GM21825 (cell line): ENCODE data around the gene FOXJ2.
"Not testable (repeated sequence)": the region's sequence is repeated elsewhere in the genome, so short reads cannot be mapped to it uniquely, and the experiment has no call there.

Experiments
- ATAC-seq: cut with Tn5 transposase; IDR thresholded peaks from one replicate; pipeline ENCODE4 v1.9.1; 2021; ENCODE audit warnings: mild to moderate bottlenecking, moderate library complexity; ENCODE audit not compliant: unreplicated experiment

The FOXJ2 gene

GRCh38 chr12:8032242-8033152 lies at the start of gene FOXJ2:
TSS of gene FOXJ2 (plus strand) at chr12:8032716. CDS start at chr12:8039833, 7,117 bp downstream.
- ATAC-seq, result peak; percentile 64

DNA sequence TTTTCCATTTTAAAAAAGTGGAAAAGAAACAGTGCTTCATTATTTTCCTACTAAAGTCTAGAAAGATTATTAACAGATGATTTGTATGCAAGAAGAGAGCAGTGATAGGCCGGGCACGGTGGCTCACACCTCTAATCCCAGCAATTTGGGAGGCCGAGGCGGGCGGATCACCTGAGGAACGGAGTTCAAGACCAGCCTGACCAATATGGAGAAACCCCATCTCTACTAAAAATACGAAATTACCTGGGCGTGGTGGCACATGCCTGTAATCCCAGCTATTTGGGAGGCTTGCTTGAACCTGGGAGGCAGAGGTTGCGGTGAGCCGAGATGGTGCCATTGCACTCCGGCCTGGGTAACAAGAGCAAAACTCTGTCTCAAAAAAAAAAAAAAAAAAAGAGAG lies 49.5 kb upstream of the FOXJ2 start:
- not testable (repeated sequence) for ATAC-seq

GRCh38 chr12:7983460-7983859 lies 49.1 kb upstream of the FOXJ2 start:
- ATAC-seq, result not testable (repeated sequence)

GRCh38 chr12:7984900-7985299 lies 47.6 kb upstream of the FOXJ2 start:
- no peak for ATAC-seq

DNA sequence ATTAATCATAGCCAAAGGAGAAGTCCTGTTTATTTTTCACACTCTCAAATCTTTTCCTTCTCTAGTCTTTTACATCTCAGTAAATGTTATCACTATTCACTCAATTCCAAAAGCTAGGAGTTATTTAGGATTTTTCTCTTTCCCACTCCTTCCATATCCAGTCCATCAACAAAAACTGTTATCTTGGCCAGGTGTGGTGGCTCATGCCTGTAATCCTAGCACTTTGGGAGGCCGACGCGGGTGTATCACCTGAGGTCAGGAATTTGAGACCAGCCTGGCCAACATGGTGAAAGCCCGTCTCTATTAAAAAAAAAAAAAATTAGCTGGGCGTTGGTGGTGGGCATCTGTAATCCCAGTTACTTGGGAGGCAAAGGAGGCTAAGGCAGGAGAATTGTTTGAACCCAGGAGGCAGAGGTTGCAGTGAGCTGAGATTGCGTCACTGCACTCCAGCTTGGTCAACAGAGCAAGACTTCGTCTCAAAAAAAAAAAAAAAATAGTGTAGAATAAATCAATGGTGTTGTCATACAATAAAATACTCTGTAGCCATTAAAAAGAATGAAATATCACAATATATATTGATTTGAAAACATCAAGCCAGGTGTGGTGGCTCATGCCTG lies 46.6 kb upstream of the FOXJ2 start:
- ATAC-seq, result no peak

DNA sequence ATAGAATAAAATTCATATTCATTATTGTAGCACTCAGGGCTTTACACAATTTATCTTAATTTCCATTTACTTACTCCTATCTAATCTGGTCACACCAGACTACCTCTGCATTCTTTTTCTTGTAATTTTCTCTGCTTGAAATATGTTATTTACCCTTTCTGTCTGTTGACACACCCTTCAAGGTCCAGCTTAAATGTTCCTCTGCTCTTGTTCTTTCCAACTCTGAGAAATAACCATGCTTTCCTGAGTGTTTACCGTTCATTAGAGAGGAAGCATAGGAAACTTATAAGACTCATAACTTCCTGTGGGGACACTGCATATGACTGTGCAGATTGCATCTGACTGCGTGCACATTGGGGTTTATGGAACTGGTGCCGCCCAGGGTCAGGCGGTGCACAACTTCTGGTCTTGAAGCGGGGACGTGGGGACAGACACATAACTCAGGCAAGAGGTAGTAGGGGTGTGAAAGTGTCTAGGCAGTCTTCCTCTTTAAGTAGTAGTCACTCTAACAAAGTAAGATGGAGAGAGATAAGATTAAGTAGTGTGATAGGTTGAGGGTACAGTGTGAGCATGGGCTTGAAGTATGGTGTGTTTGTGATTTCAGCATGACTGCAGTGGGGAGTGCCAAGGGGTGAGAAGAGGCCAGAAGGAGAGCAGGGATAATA lies 42.6 kb upstream of the FOXJ2 start:
- no peak for ATAC-seq

DNA sequence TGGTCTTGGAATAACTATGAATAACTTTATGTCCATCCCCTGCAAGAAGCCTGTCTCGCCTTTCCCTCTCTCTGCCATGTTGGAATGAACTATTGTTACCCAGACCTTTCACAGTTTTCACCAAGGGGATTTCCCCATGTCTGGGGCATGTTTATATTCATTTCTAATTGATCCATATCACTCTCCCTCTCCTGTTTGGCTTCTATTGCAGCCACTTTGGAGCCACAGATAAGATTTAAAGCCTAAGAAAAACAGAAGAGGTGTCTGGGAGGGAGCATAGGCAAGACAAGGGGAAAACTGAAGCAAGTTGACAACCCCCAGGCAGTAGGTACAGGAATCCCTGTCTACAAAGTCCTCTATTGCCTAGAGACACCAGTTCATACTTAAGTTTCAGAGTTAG lies 41.0 kb upstream of the FOXJ2 start:
- ATAC-seq, result no peak

DNA sequence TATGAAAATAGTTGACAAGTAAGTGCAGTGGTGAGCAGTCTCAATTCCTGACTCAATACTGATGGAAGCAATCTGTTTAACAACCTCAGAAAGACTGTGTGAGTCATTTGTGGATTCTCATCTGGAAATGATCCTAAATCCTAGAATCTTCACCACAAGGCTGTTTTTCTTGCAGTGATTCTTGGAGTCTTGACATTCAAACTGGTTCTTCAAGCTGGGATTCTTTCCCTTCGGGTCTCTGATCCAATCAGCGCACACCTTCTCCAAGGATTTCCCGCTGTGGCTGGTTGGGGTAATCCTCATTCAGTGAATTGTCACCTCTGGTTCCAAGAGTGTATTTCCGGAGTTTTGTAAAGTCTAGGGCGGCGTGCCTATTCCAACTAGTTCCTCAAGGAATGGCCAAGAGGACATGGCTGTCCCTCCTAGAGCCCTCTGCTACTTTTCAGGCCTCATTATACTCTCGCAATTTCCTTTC lies 37.7 kb upstream of the FOXJ2 start:
- ATAC-seq, result peak; percentile 9

DNA sequence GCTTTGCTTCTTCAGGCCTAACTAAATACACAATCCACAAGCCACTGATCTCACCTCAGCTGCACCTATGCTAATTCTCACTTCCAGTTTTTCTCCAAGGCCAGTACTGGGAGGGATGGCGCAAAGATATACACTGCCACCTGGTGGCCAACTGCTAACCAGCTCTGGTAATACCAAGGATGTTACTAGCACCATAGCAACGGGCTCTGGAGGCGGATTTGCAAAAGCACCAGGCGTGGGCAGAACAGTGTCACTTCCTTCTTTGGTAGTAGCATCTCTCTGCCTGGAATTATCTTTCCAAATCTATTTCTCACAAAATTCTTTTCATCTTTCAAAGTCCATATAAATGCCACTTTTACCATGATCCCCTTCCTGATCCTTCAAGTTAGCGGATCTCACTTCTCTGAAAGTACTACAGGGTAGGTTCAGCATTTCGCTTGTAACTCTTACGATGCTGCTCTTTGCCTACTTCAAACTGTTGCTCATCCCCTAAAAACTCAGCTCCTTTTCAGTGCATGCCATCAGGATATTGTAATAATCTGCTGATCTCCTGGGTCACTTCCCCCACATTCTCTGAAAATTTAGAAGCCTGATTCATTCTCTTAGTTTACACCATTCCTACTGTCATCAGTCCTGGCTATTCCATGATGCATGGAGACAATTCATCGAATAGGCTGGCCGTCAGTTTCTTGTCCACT lies 37.1 kb upstream of the FOXJ2 start:
- ATAC-seq, result peak; percentile 97

GRCh38 chr12:8000827-8001226 lies 31.7 kb upstream of the FOXJ2 start:
- ATAC-seq, result not testable (repeated sequence)

GRCh38 chr12:8001496-8001895 lies 31.0 kb upstream of the FOXJ2 start:
- not testable (repeated sequence) for ATAC-seq

GRCh38 chr12:8004897-8005296 lies 27.6 kb upstream of the FOXJ2 start:
- ATAC-seq, result not testable (repeated sequence)

DNA sequence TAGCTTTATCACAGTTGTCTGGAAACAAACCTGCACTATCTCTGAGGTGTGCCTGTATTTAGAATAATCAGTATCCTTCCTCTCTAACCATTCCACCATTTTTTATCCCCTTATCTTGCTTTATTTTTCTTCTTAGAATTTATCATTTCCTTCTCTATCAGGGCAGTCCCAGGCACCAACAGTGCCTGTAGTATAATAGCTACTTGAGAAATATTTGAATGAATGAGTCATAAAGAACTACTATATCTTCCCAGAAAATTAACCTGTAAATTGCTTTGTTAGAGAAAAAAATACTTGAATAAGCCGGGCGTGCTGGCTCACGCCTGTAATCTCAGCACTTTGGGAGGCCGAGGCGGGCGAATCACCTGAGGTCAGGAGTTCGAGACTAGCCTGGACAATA lies 21.2 kb upstream of the FOXJ2 start:
- no peak for ATAC-seq

DNA sequence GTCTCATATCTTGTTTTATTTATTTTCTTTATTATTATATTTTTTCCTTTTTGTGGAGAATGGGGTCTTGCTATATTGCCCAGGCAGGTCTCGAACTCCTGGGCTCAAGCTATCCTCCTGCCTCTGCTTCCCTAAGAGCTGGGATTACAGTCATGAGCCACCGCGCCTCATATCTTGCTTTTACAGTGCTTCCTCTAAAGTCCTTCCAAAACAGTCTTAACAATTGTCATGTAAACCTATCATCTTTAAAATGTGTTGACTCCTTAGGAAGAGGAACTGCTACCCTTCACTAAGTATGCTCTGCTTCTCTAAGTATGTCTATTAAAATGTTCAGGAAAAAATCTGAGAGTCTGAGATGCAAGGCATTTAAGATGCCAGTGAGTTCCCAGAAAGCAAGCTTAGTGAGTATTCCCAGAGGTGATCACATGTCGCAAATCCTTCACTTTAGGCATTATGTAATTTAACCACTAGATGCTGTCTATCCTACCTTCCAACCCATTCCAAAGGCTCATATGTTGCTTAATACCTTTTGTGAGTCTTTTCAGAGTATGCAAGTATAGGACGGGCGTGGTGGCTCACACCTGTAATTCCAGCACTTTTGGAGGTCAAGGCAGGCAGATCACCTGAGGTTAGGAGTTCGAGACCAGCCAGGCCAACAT lies 19.7 kb upstream of the FOXJ2 start:
- ATAC-seq, result no peak

DNA sequence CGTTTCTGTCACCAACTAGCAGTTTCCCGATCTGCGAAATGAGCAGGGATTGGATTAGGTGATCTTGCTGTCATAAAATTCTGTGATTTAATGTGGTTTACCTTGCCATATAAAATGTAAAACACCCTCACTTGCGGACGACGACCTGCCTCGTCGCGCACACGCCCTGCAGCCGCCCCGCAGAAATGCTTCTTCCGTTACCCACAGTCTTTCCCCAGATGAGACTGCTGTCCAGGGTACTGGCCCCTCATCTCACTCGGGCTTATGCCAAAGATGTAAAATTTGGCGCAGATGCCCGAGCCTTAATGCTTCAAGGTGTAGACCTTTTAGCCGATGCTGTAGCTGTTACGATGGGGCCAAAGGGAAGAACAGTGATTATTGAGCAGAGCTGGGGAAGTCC lies 17.7 kb upstream of the FOXJ2 start:
- no peak for ATAC-seq

DNA sequence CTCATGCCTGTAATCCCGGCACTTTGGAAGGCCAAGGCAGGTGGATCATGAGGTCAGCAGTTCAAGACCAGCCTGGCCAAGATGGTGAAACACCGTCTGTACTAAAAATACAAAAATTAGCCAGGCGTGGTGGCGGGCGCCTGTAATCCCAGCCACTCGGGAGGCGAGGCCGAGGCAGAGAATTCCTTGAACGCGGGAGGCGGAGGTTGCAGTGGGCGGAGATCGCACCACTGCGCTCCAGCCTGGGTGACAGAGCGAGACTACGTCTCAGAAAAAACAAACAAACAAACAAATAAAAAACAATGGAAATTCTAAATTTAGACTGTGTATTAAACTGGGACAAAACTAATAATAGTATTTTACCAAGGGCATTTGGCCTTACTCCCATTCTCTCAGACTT lies 14.3 kb upstream of the FOXJ2 start:
- not testable (repeated sequence) for ATAC-seq

DNA sequence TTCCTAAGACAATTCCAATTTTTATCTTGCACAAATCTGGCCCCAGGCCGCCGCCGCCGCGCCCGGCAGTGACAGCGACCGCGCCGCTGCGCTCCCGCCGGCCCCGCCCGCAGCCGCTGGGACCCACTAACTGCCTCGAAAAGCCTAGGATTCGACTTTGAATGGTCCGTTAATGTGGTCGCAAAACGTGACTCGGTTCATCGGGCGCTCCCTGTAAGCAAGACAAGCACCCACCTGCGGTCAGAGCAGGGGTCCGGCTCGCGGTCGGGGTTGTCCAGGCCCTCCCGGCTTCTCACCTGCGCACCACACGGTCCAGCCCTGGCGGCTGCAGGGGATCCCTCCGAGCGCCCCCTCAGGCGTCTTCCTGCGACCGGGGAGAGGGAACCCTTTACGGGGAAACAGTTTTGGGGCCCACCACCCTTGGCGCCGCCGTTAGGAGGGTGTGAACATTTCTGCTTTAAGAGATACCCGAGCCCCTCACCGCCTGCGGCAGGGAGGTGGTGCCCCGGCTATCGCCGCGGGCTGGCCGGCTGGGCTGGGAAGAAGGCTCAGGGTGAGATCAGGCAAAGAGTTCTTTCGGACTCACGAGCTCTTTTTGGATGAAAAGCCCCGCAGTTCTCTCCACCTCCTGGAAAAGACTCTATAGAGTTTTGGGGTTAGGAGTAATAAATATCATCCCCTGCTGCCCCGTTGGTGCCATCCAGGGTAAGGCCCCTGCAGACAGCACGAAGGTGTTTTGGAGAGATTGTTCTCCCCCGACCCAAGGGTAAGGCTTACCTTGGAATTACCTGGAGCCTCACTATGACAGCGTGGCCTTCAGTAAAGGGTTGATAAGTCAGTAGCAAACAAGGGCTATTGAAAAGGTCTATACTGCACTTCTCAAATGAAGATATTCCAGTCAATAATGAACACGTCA lies 13.6 kb upstream of the FOXJ2 start:
- ATAC-seq, result no peak

DNA sequence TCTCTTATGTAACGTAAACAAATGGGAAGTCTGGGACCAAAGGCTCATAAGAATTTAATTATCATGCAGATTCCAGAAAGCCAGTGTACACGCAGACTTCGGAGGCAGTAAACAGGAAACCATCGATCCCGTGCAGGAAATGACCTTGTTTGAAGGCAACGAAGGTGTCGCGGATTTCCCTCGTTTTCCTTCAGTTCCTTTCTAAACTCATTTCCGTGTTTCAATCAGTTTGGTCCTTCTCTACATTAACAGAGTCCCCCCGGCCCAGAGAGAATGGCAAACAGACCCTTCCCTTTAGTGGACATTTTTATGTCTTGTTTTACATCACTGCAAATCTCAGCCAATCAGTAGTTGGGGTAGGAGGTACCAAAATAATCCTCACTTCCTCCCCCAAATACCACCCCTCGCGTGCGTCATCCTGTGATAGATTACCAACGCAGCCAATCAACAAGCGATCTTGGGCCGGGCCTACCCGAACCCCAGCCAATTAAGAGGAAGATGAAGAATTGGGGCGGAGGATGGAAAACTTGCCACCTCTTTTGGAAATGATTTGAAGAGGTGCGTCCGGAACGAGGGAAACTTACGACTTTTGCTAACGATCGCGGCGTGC lies 6.1 kb upstream of the FOXJ2 start:
- ATAC-seq, result peak; percentile 97

DNA sequence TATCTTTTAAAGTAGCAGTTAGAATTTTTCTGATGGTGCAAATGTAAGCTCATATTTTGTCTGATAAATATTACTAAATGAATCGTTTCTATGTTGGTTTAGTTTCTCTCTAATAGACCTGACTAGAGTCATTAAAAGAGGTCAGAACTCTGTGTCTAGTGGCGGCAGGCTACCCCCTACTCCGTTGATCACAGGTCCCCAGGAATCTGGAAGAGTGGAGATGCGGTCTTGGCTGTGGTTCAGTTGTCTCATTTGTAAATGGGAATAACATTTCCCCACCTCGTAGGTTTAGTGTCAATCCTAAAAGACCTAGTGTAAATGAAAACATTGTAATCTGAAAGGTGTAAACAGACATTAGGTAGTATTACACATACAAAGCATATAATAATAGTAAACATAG lies 4.7 kb upstream of the FOXJ2 start:
- no peak for ATAC-seq
